DOHH2 (cell line): ENCODE data around the gene CD40.

Experiments used
- CTCF ChIP-seq: fragments of 200-600 bp; sonication (generic); IDR thresholded peaks from one replicate; pipeline ENCODE4 v1.5.1; 2014; ENCODE audit warnings: antibody characterized with exemption, mild to moderate bottlenecking, low read depth, low read length; ENCODE audit not compliant: poor library complexity, severe bottlenecking
- EZH2phosphoT487 ChIP-seq: fragments of 200-600 bp; sonication (generic); IDR thresholded peaks from 2 replicates; pipeline ENCODE4 v1.6.1; 2017; ENCODE audit warnings: borderline replicate concordance, mild to moderate bottlenecking, antibody characterized with exemption, low read length, moderate library complexity, mixed read lengths

GRCh38 chr20:46077642-46078305 lies 40.3 kb upstream of the CD40 start:
- TF ChIP-seq CTCF, result no peak
- TF ChIP-seq EZH2phosphoT487, result no peak
